Measurements from ENCODE around the gene SLX1A. TPM values are rescaled to one million over a fixed set of nuclear protein-coding genes. Genes with fewer than 3 reads are reported as not detected.
"Not testable (repeated sequence)": the region's sequence is repeated elsewhere in the genome, so short reads cannot be mapped to it uniquely, and the experiment has no call there.

Gene SLX1A
- total RNA-seq, 4 donors from 2014 or later, result 12.9 to 27.1 (median 23.1) TPM

DNA sequence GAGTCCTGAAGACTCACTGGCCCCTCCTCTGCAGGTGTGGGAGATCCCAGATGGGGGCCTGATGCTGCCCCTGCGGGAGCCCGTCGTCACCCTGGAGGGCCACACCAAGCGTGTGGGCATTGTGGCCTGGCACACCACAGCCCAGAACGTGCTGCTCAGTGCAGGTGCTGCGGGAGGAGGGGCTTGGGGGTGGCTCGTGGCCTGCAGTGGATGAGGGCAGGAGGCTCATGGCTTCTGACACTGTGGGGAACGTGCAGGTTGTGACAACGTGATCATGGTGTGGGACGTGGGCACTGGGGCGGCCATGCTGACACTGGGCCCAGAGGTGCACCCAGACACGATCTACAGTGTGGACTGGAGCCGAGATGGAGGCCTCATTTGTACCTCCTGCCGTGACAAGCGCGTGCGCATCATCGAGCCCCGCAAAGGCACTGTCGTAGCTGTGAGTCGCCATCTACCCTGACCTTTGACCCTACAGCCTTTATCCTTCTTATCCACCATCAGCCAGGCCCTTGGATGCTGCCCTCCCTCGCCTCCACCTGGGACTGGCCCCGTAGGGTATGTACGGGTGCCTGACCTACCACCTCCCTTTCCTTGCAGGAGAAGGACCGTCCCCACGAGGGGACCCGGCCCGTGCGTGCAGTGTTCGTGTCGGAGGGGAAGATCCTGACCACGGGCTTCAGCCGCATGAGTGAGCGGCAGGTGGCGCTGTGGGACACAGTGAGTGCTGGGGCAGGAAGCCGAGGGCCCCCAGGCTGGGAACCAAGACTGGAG, 6.7 kb upstream of the SLX1A start:
- 61% methylated on average over 22 of the region's 36 CpGs for WGBS
- no peak for TF ChIP-seq POLR2A (IDR thresholded peaks at IDR 0.05; ENCODE audit: low read depth)
- TF ChIP-seq, protein P1, sequence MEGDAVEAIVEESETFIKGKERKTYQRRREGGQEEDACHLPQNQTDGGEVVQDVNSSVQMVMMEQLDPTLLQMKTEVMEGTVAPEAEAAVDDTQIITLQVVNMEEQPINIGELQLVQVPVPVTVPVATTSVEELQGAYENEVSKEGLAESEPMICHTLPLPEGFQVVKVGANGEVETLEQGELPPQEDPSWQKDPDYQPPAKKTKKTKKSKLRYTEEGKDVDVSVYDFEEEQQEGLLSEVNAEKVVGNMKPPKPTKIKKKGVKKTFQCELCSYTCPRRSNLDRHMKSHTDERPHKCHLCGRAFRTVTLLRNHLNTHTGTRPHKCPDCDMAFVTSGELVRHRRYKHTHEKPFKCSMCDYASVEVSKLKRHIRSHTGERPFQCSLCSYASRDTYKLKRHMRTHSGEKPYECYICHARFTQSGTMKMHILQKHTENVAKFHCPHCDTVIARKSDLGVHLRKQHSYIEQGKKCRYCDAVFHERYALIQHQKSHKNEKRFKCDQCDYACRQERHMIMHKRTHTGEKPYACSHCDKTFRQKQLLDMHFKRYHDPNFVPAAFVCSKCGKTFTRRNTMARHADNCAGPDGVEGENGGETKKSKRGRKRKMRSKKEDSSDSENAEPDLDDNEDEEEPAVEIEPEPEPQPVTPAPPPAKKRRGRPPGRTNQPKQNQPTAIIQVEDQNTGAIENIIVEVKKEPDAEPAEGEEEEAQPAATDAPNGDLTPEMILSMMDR (IDR thresholded peaks at IDR 0.05), result peak; percentile 43 to 67 (median 50)
- Histone ChIP-seq H3K4me1 (peaks cover 11 to 35% (median 26%) of the 10 kb centered on the region in 4 donors), H3K27me3 (no peaks in the 10 kb centered on the region), H3K36me3 (peaks cover 0 to 8% (median 4%) of the 10 kb centered on the region in 4 donors), H3K27ac (replicated peaks in 1 of 4) (no peak overlapping the region), H3K4me3 (peak overlapping the region in 1 of 4 donors; percentile 14), H3K9me3 (no peaks in the 10 kb centered on the region)
- DNase-seq (ENCODE audit: extremely low spot score), result no peak
- intact Hi-C loops (cut with DNase I), result no loop called here

- no peak for DNase-seq (ENCODE audit: extremely low spot score)
- TF ChIP-seq, protein P1 (IDR thresholded peaks at IDR 0.05), result no peak
- Histone ChIP-seq H3K36me3 (peaks cover 0 to 8% (median 4%) of the 10 kb centered on the region in 4 donors), H3K27me3 (no peaks in the 10 kb centered on the region), H3K27ac (replicated peaks in 1 of 4) (no peak overlapping the region), H3K4me1 (peaks cover 11 to 31% (median 24%) of the 10 kb centered on the region in 4 donors), H3K9me3 (no peaks in the 10 kb centered on the region), H3K4me3 (no peak overlapping the region)
- intact Hi-C loops (cut with DNase I), result no loop called here
- WGBS, result 47% methylated on average over 5 of the region's 9 CpGs
These were observed 6.2 kb upstream of the SLX1A start for GRCh38 chr16:30187556-30187865.

DNA sequence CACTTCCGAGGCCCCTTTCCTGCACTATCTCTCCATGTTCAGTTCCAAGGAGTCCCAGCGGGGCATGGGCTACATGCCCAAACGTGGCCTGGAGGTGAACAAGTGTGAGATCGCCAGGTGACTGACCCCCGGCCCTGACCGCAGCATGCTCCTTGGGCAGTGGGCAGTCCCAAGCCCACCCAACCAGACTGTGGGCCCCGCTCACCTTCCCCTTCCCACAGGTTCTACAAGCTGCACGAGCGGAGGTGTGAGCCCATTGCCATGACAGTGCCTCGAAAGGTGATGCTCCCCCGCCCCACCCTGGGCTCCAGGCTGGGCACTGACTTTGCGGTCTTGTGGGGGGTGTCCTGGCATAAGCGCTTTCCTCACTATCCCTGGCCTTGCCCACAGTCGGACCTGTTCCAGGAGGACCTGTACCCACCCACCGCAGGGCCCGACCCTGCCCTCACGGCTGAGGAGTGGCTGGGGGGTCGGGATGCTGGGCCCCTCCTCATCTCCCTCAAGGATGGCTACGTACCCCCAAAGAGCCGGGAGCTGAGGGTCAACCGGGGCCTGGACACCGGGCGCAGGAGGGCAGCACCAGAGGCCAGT, 5.6 kb upstream of the SLX1A start:
- peaks cover 8 to 26% (median 20%) of the 10 kb centered on the region in 4 donors for H3K4me1 ChIP-seq
- H3K27me3 ChIP-seq, result no peaks in the 10 kb centered on the region
- peaks cover 0 to 8% (median 4%) of the 10 kb centered on the region in 4 donors for H3K36me3 ChIP-seq
- 84% methylated on average over 8 of the region's 23 CpGs for WGBS
- H3K9me3 ChIP-seq, result no peaks in the 10 kb centered on the region
- DNase-seq (ENCODE audit: extremely low spot score), result no peak
- H3K4me3 ChIP-seq, result no peak overlapping the region
- intact Hi-C loops (cut with DNase I), result no loop called here
- no peak overlapping the region for H3K27ac ChIP-seq (replicated peaks in 1 of 4)
- TF ChIP-seq POLR2A (IDR thresholded peaks at IDR 0.05; ENCODE audit: low read depth) (no peak), EP300 (IDR thresholded peaks at IDR 0.05) (no peak), POLR2AphosphoS5 (IDR thresholded peaks at IDR 0.05) (no peak)
- TF ChIP-seq, protein P1 (IDR thresholded peaks at IDR 0.05), result no peak

- 93% methylated on average over 6 of the region's 12 CpGs for WGBS
- intact Hi-C loops (cut with DNase I); DNase-seq (ENCODE audit: extremely low spot score); H3K27ac ChIP-seq (replicated peaks in 1 of 4); H3K27me3 ChIP-seq; H3K4me3 ChIP-seq; H3K9me3 ChIP-seq; H3K36me3 ChIP-seq: not testable (repeated sequence)
- peaks cover 0 to 15% (median 10%) of the 10 kb centered on the region in 4 donors for H3K4me1 ChIP-seq
These were observed 2.5 kb upstream of the SLX1A start for GRCh38 chr16:30191158-30191557.

GRCh38 chr16:30193098-30193497, 577 bp upstream of the SLX1A start:
- WGBS, result no CpG with 5 or more reads among the region's 21 CpGs
- H3K36me3 ChIP-seq; H3K27me3 ChIP-seq; H3K27ac ChIP-seq (replicated peaks in 1 of 4); H3K4me1 ChIP-seq; DNase-seq (ENCODE audit: extremely low spot score); intact Hi-C loops (cut with DNase I); H3K4me3 ChIP-seq; H3K9me3 ChIP-seq: not testable (repeated sequence)

DNA sequence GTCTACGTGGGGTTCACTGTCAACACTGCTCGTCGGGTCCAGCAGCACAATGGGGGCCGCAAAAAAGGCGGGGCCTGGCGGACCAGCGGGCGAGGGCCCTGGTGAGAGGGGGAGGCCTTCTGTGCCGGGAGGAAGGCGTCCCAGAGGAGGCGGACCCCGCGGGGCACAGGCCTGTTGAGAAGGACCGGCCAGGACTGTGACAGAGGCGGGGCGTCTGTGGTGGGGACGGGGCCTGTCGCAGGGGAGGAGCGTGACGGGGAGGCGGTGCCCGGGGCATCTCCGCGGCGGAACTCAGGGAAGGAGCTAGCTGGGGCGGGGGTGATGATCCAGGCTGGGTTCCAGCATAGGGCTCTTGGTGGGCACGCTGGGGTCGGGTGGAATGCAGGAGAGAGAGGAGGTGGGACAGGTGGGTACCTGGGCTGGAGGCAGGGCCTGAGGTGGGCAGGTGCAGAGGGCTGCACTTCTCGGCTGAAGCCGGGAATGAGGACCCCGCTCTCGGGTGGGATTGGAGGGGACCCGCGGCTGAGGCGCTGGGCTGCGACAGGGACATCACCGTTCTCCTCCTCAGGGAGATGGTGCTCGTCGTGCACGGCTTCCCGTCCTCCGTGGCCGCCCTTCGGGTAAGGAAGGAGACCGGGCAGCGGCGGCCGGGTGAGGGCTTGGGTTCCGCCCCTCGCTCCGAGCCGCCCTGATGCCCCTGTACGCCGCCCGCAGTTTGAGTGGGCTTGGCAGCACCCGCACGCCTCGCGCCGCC, 674 bp downstream of the SLX1A start:
- DNase-seq (ENCODE audit: extremely low spot score); intact Hi-C loops (cut with DNase I): not testable (repeated sequence)
- H3K27ac ChIP-seq (replicated peaks in 1 of 4), result peak overlapping the region in 2 of 4 donors; percentile 50 to 65

GRCh38 chr16:30197001-30197400, 3.3 kb downstream of the SLX1A start:
- DNase-seq (ENCODE audit: extremely low spot score); H3K27me3 ChIP-seq; H3K27ac ChIP-seq (replicated peaks in 1 of 4); H3K4me1 ChIP-seq; H3K36me3 ChIP-seq; intact Hi-C loops (cut with DNase I); H3K9me3 ChIP-seq; H3K4me3 ChIP-seq: not testable (repeated sequence)
- 100% methylated on average over 1 of the region's 2 CpGs for WGBS

More for the DNA sequence above, 674 bp downstream of the SLX1A start:
- 15% methylated on average over 22 of the region's 60 CpGs for WGBS
- H3K27me3 ChIP-seq, H3K4me1 ChIP-seq, H3K9me3 ChIP-seq, H3K36me3 ChIP-seq: not testable (repeated sequence)
- peak overlapping the region; percentile 46 to 53 (median 50) for H3K4me3 ChIP-seq

DNA sequence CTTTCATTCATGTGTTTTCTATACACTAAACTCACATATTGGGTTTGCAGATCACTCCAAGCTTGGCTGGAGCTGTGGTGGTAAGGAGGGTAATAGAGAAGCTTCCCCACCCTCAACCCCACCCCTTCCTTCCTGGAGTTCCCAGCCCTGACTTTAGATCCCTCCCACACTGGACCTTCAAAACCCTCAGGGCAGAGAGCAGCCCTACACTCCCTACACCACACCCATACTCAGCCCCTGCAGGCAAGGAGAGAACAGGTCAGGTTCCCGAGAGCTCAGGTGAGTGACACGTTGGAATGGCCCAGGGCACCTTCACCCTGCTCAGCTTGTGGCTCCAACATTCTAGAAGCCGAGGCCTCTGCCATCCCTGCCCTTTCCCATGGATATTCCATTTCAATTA, 5.4 kb downstream of the SLX1A start, which contains the start of gene SULT1A3:
TSS of gene SULT1A3 (plus strand) at position 207 of the 400 bp plus-strand sequence. CDS start 1,474 bp downstream, outside the sequence.
- no CpG with 5 or more reads among the region's 3 CpGs for WGBS
- intact Hi-C loops (cut with DNase I), result not testable (repeated sequence)

More for the DNA sequence above, 5.4 kb downstream of the SLX1A start, which contains the start of gene SULT1A3:
- not testable (repeated sequence) for H3K27ac ChIP-seq (replicated peaks in 1 of 4); H3K36me3 ChIP-seq; H3K27me3 ChIP-seq; H3K9me3 ChIP-seq; H3K4me1 ChIP-seq; DNase-seq (ENCODE audit: extremely low spot score); H3K4me3 ChIP-seq
